Natural killer cell (primary cell): Measurements from ENCODE around the gene APPL2. TPM values are rescaled to one million over a fixed set of nuclear protein-coding genes. Genes with fewer than 3 reads are reported as not detected.

ENCODE experiments used
- ATAC-seq, 3 donors: fragments of 150-1000 bp in 2 of 3; fragments of 200-7000 bp in 1 of 3; cut with Tn5 transposase; 1 replicate in 1 of 3; 2 replicates in 2 of 3; pipeline ENCODE4 v1.10.0; 2021; ENCODE audit warnings: mild to moderate bottlenecking in 2 of 3, moderate library complexity in 2 of 3
- DNase-seq, 2 donors: peaks; one replicate each; pipeline versions ENCODE4 v3.0.0 to v3.0.0-alpha.2; 2013 to 2021; ENCODE audit warnings: mixed read lengths in 1 of 2
- H3K27ac ChIP-seq: one replicate; pipeline ENCODE4 v1.5.1; 2013; ENCODE audit warnings: mild to moderate bottlenecking, low read length
- H3K27me3 ChIP-seq: one replicate; pipeline ENCODE4 v1.6.1; 2013; ENCODE audit warnings: low read length; ENCODE audit not compliant: control insufficient read depth, insufficient read depth
- H3K36me3 ChIP-seq: one replicate; pipeline ENCODE4 v1.6.1; 2013; ENCODE audit warnings: low read length; ENCODE audit not compliant: control insufficient read depth, insufficient read depth
- H3K4me1 ChIP-seq: one replicate; pipeline ENCODE4 v1.6.1; 2013; ENCODE audit warnings: low read length; ENCODE audit not compliant: control insufficient read depth, insufficient read depth
- H3K4me3 ChIP-seq: one replicate; pipeline ENCODE4 v1.5.1; 2013; ENCODE audit warnings: low read length
- H3K9me3 ChIP-seq: one replicate; pipeline ENCODE4 v1.6.1; 2013; ENCODE audit warnings: low read length; ENCODE audit not compliant: control insufficient read depth, insufficient read depth
- H3K27ac Mint-ChIP-seq, 2 donors: one replicate each; pipeline ENCODE4 v1.8.0; 2022; ENCODE audit warnings: mild to moderate bottlenecking in 2 of 2, mixed read lengths in 2 of 2, moderate library complexity in 1 of 2
- H3K27me3 Mint-ChIP-seq, 2 donors: one replicate each; pipeline ENCODE4 v1.8.0; 2022; ENCODE audit warnings: low read depth in 2 of 2, mixed read lengths in 2 of 2
- H3K36me3 Mint-ChIP-seq: one replicate; pipeline ENCODE4 v1.8.0; 2022; ENCODE audit warnings: mixed read lengths
- H3K4me1 Mint-ChIP-seq, 2 donors: one replicate each; pipeline ENCODE4 v1.8.0; 2022; ENCODE audit warnings: mixed read lengths in 2 of 2
- H3K4me3 Mint-ChIP-seq: one replicate; pipeline ENCODE4 v1.8.0; 2022; ENCODE audit warnings: mild to moderate bottlenecking, moderate library complexity, mixed read lengths
- H3K9me3 Mint-ChIP-seq, 2 donors: one replicate each; pipeline ENCODE4 v1.8.0; 2022; ENCODE audit warnings: mixed read lengths in 2 of 2
- WGBS: methylation state at CpG from one replicate; pipeline ENCODE4 v1.1.7; 2013; ENCODE audit warnings: missing lambda C conversion rate; ENCODE audit not compliant: insufficient coverage; 5-methylcytosine and 5-hydroxymethylcytosine counted together
- intact Hi-C: fragments of 100-400 bp; cut with micrococcal nuclease; formaldehyde crosslinking; loops from one replicate; pipeline ENCODE4 v1.14.2; 2022
- total RNA-seq, 4 donors: library from RNA; stranded (reverse); fragments of 120-200 nt in 1 of 4; gene quantifications; one replicate each; pipeline versions ENCODE4 v1.2.3 to v1.2.4, GENCODE V29; 2013 to 2022
- TF ChIP-seq, protein P1 (sequence below): fragments of 200-600 bp; IDR thresholded peaks from one replicate; pipeline ENCODE4 v1.8.0; 2022; ENCODE audit warnings: antibody characterized with exemption

APPL2 gene
- total RNA-seq, 3 donors from 2014 or later (not counting 1 experiment from before 2014, with no cell fraction given): 56.0 to 65.9 (median 64.2) TPM

DNA sequence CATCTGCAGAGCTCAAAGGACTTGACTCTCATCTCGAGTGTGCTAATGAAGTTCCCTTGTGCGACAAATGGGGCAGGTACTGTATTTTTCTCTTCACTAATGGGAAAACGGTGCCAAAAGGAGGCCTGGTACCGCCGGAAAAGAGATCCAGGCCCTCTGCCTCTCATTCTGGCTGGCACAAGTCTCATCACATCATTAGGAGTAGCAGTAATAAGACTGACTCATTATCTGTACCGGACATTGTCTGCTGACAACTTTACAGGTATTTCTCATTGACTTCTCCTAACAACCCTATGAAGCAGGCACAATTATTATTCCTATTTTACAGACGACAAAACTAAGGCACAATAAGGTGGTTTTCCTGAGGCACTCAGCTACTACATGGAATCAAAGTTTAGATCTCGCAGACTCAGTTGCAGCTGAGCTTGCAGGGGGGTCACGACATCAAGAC is 668 bp downstream of the APPL2 start:
- Histone ChIP-seq H3K36me3 (no peaks in the 10 kb centered on the region), H3K27ac (peak overlapping the region; percentile 65), H3K27me3 (no peaks in the 10 kb centered on the region), H3K4me1 (peaks cover 15% of the 10 kb centered on the region), H3K9me3 (no peaks in the 10 kb centered on the region), H3K4me3 (peak overlapping the region; percentile 57)
- DNase-seq: no peak
- Mint-ChIP-seq H3K36me3 (no peaks in the 10 kb centered on the region), H3K27me3 (no peaks in the 10 kb centered on the region), H3K27ac (peak overlapping the region; percentile 85 to 86), H3K4me1 (peaks cover 41 to 44% of the 10 kb centered on the region in 2 donors), H3K9me3 (no peaks in the 10 kb centered on the region), H3K4me3 (peak overlapping the region; percentile 93)
- WGBS: 6% methylated on average over 9 of the region's 9 CpGs
- intact Hi-C loops: loop anchor here (5.0 kb wide), 1 partner anchor 97 kb away; the partner anchor contains the start of gene C12orf75
- TF ChIP-seq, protein P1, sequence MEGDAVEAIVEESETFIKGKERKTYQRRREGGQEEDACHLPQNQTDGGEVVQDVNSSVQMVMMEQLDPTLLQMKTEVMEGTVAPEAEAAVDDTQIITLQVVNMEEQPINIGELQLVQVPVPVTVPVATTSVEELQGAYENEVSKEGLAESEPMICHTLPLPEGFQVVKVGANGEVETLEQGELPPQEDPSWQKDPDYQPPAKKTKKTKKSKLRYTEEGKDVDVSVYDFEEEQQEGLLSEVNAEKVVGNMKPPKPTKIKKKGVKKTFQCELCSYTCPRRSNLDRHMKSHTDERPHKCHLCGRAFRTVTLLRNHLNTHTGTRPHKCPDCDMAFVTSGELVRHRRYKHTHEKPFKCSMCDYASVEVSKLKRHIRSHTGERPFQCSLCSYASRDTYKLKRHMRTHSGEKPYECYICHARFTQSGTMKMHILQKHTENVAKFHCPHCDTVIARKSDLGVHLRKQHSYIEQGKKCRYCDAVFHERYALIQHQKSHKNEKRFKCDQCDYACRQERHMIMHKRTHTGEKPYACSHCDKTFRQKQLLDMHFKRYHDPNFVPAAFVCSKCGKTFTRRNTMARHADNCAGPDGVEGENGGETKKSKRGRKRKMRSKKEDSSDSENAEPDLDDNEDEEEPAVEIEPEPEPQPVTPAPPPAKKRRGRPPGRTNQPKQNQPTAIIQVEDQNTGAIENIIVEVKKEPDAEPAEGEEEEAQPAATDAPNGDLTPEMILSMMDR: no peak
- peak in 2 of 3 donors; percentile 12 to 21 for ATAC-seq

DNA sequence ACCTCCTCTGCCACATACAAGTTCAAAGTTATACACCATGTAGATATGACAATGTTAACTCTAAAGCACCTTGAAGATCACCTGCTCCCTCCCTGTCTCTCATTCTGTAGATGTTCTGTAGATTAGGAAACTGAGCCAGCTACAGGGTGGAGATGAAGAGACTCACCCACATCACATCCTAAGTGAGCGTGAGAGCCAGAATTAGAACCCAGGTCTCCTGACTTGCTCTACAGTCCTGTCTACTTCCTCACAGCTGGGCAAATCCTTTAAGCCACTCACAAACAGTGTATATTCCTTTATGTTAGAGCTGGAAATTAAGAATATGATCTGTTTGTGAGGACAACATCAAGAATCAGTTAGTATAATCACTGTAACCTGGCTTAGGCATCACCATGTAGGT is 1.8 kb downstream of the APPL2 start:
- no peaks in the 10 kb centered on the region for H3K9me3 Mint-ChIP-seq
- DNase-seq (no peak), ATAC-seq (no peak)
- peak overlapping the region; percentile 93 for H3K4me3 Mint-ChIP-seq
- no peak overlapping the region for H3K4me3 ChIP-seq
- H3K9me3 ChIP-seq: no peaks in the 10 kb centered on the region
- H3K4me1 ChIP-seq: peaks cover 15% of the 10 kb centered on the region
- peak overlapping the region; percentile 85 to 86 for H3K27ac Mint-ChIP-seq
- intact Hi-C loops: no loop called here
- H3K36me3 Mint-ChIP-seq: no peaks in the 10 kb centered on the region
- TF ChIP-seq, protein P1: no peak
- no peaks in the 10 kb centered on the region for H3K27me3 Mint-ChIP-seq
- no peak overlapping the region for H3K27ac ChIP-seq
- H3K4me1 Mint-ChIP-seq: peaks cover 42 to 44% of the 10 kb centered on the region in 2 donors
- WGBS: 60% methylated on average over 1 of the region's 1 CpG
- H3K27me3 ChIP-seq: no peaks in the 10 kb centered on the region
- H3K36me3 ChIP-seq: peaks cover 3% of the 10 kb centered on the region

- intact Hi-C loops: no loop called here
- Histone ChIP-seq H3K36me3 (peaks cover 12% of the 10 kb centered on the region), H3K27me3 (no peaks in the 10 kb centered on the region), H3K27ac (no peak overlapping the region), H3K4me3 (no peak overlapping the region), H3K9me3 (no peaks in the 10 kb centered on the region), H3K4me1 (peaks cover 15% of the 10 kb centered on the region)
- peak overlapping the region in 1 of 2 donors; percentile 85 for H3K27ac Mint-ChIP-seq
- no peaks in the 10 kb centered on the region for H3K27me3 Mint-ChIP-seq
- peaks cover 44 to 49% of the 10 kb centered on the region in 2 donors for H3K4me1 Mint-ChIP-seq
- WGBS: 92% methylated on average over 4 of the region's 4 CpGs
- no peak for ATAC-seq
- TF ChIP-seq, protein P1: no peak
- DNase-seq: no peak
- H3K4me3 Mint-ChIP-seq: peak overlapping the region; percentile 33
- H3K9me3 Mint-ChIP-seq: no peaks in the 10 kb centered on the region
- peaks cover 8% of the 10 kb centered on the region for H3K36me3 Mint-ChIP-seq
Measured at GRCh38 chr12:105233041-105233905, 2.7 kb downstream of the APPL2 start.
